Mesothelial cell of epicardium (in vitro differentiated cells): Measurements from ENCODE around the gene OR51A7. TPM values are rescaled to one million over a fixed set of nuclear protein-coding genes. Genes with fewer than 3 reads are reported as not detected.
"Not testable (repeated sequence)": the region's sequence is repeated elsewhere in the genome, so short reads cannot be mapped to it uniquely, and the experiment has no call there.

ENCODE experiments used
- DNase-seq, 2 experiments: peaks; one replicate each; pipeline ENCODE4 v3.0.0; 2021; ENCODE audit warnings: low spot score in 2 of 2; ENCODE audit not compliant: unreplicated experiment in 2 of 2
- H3K27ac Mint-ChIP-seq: 2 replicates; pipeline ENCODE4 v1.8.0; 2021; ENCODE audit warnings: mixed read lengths
- H3K27me3 Mint-ChIP-seq: 2 replicates; pipeline ENCODE4 v1.8.0; 2021; ENCODE audit warnings: low read depth, mixed read lengths
- H3K36me3 Mint-ChIP-seq: 2 replicates; pipeline ENCODE4 v1.8.0; 2021; ENCODE audit warnings: mixed read lengths
- H3K4me1 Mint-ChIP-seq: 2 replicates; pipeline ENCODE4 v1.8.0; 2021; ENCODE audit warnings: mixed read lengths
- H3K4me3 Mint-ChIP-seq: 2 replicates; pipeline ENCODE4 v1.8.0; 2021; ENCODE audit warnings: mild to moderate bottlenecking, moderate library complexity, mixed read lengths
- H3K9me3 Mint-ChIP-seq: 2 replicates; pipeline ENCODE4 v1.8.0; 2021; ENCODE audit warnings: mixed read lengths
- total RNA-seq: library from RNA; stranded (reverse); gene quantifications from 3 replicates; pipeline ENCODE4 v1.2.1, GENCODE V29; 2021
- TF ChIP-seq, protein P1 (sequence below): fragments of 200-600 bp; sonication (generic); IDR thresholded peaks from one replicate; pipeline ENCODE4 v1.5.0; 2021; ENCODE audit warnings: antibody characterized with exemption; ENCODE audit not compliant: unreplicated experiment

Gene OR51A7, protein sequence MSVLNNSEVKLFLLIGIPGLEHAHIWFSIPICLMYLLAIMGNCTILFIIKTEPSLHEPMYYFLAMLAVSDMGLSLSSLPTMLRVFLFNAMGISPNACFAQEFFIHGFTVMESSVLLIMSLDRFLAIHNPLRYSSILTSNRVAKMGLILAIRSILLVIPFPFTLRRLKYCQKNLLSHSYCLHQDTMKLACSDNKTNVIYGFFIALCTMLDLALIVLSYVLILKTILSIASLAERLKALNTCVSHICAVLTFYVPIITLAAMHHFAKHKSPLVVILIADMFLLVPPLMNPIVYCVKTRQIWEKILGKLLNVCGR
- not detected in 3 replicates for total RNA-seq

DNA sequence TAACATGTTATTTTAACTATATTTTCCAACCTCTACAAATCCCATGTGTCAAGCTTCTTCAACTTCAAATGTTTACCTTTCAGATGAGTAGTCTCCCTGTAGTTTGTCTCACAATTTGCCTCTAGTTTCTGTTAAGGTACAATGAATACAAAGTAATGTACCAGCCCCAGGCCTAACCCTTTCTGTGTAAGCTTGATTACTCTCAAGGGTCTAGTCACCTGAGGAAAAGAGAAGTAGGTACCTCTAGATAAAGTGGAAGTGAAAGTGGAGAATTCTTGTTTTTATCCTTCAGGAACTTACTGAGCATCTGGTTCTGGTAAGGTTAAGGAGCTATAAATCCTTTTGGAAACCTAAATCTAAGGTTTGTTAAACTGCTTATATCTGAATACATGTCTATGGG lies at the start of gene OR51A7:
OR51A7 (plus strand) TSS at position 300 of the 400 bp plus-strand sequence. CDS start 3,587 bp downstream, outside the sequence.
- H3K36me3 Mint-ChIP-seq = no peaks in the 10 kb centered on the region
- H3K4me3 Mint-ChIP-seq = no peak within 1 kb of the TSS
- TF ChIP-seq, protein P1, sequence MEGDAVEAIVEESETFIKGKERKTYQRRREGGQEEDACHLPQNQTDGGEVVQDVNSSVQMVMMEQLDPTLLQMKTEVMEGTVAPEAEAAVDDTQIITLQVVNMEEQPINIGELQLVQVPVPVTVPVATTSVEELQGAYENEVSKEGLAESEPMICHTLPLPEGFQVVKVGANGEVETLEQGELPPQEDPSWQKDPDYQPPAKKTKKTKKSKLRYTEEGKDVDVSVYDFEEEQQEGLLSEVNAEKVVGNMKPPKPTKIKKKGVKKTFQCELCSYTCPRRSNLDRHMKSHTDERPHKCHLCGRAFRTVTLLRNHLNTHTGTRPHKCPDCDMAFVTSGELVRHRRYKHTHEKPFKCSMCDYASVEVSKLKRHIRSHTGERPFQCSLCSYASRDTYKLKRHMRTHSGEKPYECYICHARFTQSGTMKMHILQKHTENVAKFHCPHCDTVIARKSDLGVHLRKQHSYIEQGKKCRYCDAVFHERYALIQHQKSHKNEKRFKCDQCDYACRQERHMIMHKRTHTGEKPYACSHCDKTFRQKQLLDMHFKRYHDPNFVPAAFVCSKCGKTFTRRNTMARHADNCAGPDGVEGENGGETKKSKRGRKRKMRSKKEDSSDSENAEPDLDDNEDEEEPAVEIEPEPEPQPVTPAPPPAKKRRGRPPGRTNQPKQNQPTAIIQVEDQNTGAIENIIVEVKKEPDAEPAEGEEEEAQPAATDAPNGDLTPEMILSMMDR = no peak
- no peak for DNase-seq
- H3K27me3 Mint-ChIP-seq = no peaks in the 10 kb centered on the region
- H3K4me1 Mint-ChIP-seq = no peaks in the 10 kb centered on the region
- H3K9me3 Mint-ChIP-seq = peaks cover 8% of the 10 kb centered on the region
- no peak within 1 kb of the TSS for H3K27ac Mint-ChIP-seq

DNA sequence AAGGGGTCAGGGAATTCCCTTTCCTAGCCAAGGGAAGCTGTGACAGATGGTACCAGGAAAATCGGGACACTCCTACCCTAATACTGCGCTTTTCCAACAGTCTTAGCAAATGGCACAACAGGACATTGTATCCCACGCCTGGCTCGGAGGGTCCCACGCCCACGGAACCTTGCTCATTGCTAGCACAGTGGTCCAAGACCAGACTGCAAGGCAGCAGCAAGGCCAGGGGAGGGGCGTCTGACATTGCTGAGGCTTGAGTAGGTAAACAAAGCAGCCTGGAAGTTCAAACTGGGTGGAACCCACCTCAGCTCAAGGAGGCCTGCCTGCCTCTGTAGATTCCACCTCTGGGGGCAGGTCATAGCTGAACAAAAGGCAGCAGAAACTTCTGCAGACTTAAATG lies 49.3 kb upstream of the OR51A7 start:
- not testable (repeated sequence) for H3K4me1 Mint-ChIP-seq, DNase-seq, H3K27ac Mint-ChIP-seq, H3K36me3 Mint-ChIP-seq, H3K27me3 Mint-ChIP-seq, H3K4me3 Mint-ChIP-seq
- H3K9me3 Mint-ChIP-seq = peaks cover 13% of the 10 kb centered on the region

DNA sequence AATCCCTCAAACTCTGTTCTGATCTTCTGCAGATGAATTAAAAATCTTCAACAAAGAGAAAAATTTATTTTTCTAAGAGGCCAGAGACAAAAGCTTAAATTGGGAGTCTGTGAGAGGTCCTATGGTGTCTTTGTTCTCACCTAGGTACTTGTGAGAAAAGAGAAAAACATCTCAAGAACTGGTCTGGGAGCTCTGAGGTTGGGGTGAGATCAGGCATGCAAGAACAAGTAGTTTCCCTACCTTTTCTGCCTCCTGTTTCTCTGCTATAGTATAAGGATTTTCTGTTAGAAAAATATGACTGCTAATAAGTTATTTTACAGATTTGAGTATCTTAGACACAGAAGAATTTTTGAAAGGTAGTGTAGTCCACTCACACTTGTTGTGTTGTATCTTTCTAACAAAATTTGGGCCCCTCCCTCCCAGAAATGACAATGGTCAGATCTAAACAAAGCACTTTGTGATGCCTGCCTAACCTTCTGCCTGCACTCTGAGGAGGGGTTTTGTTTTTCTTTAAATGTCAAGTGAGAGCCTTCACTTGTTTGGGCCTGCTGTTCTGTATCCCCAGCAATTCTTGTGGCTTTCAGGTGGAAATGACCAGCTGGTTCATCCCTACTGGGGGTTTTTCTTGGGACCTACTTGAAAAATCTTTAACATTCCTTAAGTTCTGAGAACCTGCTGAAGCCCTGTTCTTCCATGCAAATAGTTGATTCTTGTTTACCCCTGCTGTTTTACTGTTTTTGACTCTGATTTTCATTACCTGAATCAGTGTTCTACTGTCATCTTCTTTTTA lies 40.9 kb upstream of the OR51A7 start:
- H3K4me3 Mint-ChIP-seq = no peak overlapping the region
- DNase-seq = no peak
- TF ChIP-seq, protein P1 = no peak
- H3K36me3 Mint-ChIP-seq = no peaks in the 10 kb centered on the region
- H3K27me3 Mint-ChIP-seq = no peaks in the 10 kb centered on the region
- H3K4me1 Mint-ChIP-seq = no peaks in the 10 kb centered on the region
- peaks cover 14% of the 10 kb centered on the region for H3K9me3 Mint-ChIP-seq
- H3K27ac Mint-ChIP-seq = no peak overlapping the region

DNA sequence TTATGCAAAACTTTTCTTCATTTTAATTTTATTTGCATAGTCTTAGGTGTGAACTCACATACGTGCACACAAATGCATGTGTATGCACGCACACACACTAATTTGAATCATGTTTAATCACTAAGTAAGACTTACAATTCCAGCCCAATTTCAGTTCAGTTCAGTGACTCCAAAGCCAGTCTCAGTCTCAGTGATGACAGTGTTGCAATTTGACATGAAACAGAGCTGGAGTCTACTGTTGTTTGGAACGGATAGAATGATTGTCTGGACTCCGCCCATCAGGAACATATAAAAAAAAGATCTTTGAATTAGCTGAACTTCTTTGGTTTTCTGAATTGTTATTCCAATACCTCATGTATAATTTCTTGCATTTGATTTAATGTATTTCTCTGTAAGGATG lies 39.7 kb upstream of the OR51A7 start:
- Mint-ChIP-seq H3K4me1 (no peaks in the 10 kb centered on the region), H3K27ac (no peak overlapping the region), H3K36me3 (no peaks in the 10 kb centered on the region), H3K27me3 (no peaks in the 10 kb centered on the region), H3K9me3 (peaks cover 20% of the 10 kb centered on the region), H3K4me3 (no peak overlapping the region)
- TF ChIP-seq, protein P1 = no peak
- DNase-seq = no peak

DNA sequence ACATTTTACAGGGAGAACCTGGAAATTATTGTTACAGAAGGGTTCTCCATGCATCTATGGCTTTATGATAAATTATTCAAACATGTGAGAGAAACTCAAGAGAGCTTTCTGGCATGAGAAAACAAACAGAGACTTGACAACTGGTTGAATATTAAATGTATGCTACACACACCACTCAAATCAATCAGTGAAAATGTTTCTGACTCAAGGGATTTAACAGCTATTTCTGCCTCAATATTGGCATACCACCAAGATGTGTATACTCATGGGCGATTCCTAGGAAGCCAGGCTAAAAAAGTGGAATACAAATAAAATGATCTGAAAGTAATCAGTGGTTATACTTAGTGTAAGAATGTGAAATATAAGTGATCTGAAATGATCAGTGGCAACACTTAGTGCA lies 37.7 kb upstream of the OR51A7 start:
- Mint-ChIP-seq H3K27ac (no peak overlapping the region), H3K27me3 (no peaks in the 10 kb centered on the region), H3K4me1 (no peaks in the 10 kb centered on the region), H3K9me3 (peaks cover 14% of the 10 kb centered on the region), H3K4me3 (no peak overlapping the region), H3K36me3 (no peaks in the 10 kb centered on the region)
- no peak for DNase-seq
- TF ChIP-seq, protein P1 = no peak

DNA sequence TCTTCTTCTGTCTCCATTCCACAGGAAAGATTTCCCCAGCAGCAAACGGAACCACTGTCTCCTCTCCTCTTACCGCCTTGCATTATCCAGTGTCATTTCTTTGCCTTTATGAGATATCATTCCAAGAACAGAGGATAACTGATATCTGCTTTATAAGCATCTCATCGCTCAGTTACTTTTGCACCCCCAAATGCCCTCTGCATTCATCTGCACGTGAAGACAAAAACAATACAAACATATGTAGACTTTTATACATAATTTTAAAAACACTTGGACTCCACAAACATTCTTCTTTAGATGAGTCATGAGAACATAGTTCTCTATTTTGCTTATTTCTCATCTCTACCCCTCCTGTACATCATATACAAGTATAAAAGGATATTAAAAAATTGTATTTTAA lies 22.4 kb upstream of the OR51A7 start:
- no peak overlapping the region for H3K4me3 Mint-ChIP-seq
- H3K9me3 Mint-ChIP-seq = no peaks in the 10 kb centered on the region
- no peaks in the 10 kb centered on the region for H3K36me3 Mint-ChIP-seq
- peaks cover 3% of the 10 kb centered on the region for H3K27me3 Mint-ChIP-seq
- TF ChIP-seq, protein P1 = no peak
- no peak overlapping the region for H3K27ac Mint-ChIP-seq
- no peak for DNase-seq
- no peaks in the 10 kb centered on the region for H3K4me1 Mint-ChIP-seq
